B cell (primary cell): ENCODE data around the gene STK17A. TPM values are rescaled to one million over a fixed set of nuclear protein-coding genes. Genes with fewer than 3 reads are reported as not detected.

Experiments
- ATAC-seq: fragments of 200-7000 bp; cut with Tn5 transposase; one replicate; pipeline ENCODE4 v1.10.0; 2021; ENCODE audit warnings: low read depth, mild to moderate bottlenecking, moderate number of reproducible peaks, moderate library complexity
- CTCF ChIA-PET: fragments of 350-600 bp; sonication (Branson Sonifier 250); formaldehyde crosslinking; loops from one replicate; lab custom pipeline; 2021; ENCODE audit warnings: antibody characterized with exemption, inconsistent platforms; lab: Charles Lee
- POLR2A ChIA-PET: fragments of 350-600 bp; sonication (Branson Sonifier 250); formaldehyde crosslinking; loops from one replicate; lab custom pipeline; 2021; ENCODE audit warnings: antibody characterized with exemption; lab: Charles Lee
- DNase-seq: peaks from one replicate; pipeline ENCODE4 v3.0.0; 2013
- H2AFZ ChIP-seq: 2 replicates; pipeline ENCODE4 v1.6.1; 2012; ENCODE audit warnings: mild to moderate bottlenecking, low read depth, low read length; ENCODE audit not compliant: insufficient read depth, poor library complexity, severe bottlenecking
- H3K27ac ChIP-seq, 2 donors: 1 replicate in 1 of 2; 2 replicates in 1 of 2; pipeline ENCODE4 v1.5.1; 2012 to 2013; ENCODE audit warnings: low read length in 2 of 2, mild to moderate bottlenecking in 2 of 2, moderate library complexity in 1 of 2
- H3K27me3 ChIP-seq, 4 experiments: fragments of 200-600 bp in 1 of 4; sonication (generic) in 1 of 4; replicated peaks in 1 of 4; 1 replicate in 2 of 4; 2 replicates in 2 of 4; pipeline versions ENCODE4 v1.6.1 to v1.7.0; 2013 to 2016; ENCODE audit warnings: low read length in 3 of 4, mild to moderate bottlenecking in 2 of 4, mixed read lengths in 1 of 4, moderate library complexity in 1 of 4; ENCODE audit not compliant: insufficient read depth in 4 of 4, control insufficient read depth in 3 of 4; ENCODE audit errors: control extremely low read depth in 1 of 4
- H3K36me3 ChIP-seq, 2 experiments: replicated peaks in 1 of 2; 1 replicate in 1 of 2; 2 replicates in 1 of 2; pipeline versions ENCODE4 v1.6.1 to v1.7.1; 2013; ENCODE audit warnings: low read length in 1 of 2; ENCODE audit not compliant: insufficient read depth in 2 of 2, control insufficient read depth in 1 of 2; ENCODE audit errors: control extremely low read depth in 1 of 2, extremely low read depth in 1 of 2
- H3K4me1 ChIP-seq, 2 donors: fragments of 200-600 bp in 1 of 2; sonication (generic) in 1 of 2; 1 replicate in 1 of 2; 2 replicates in 1 of 2; pipeline versions ENCODE4 v1.5.1 to v1.6.1; 2013 to 2017; ENCODE audit warnings: low read length in 2 of 2; ENCODE audit not compliant: control insufficient read depth in 2 of 2, insufficient read depth in 2 of 2
- H3K4me2 ChIP-seq: replicated peaks from 2 replicates; pipeline ENCODE3; 2012; ENCODE audit warnings: mild to moderate bottlenecking, low read depth, low read length; ENCODE audit not compliant: poor library complexity, severe bottlenecking
- H3K4me3 ChIP-seq, 5 experiments: fragments of 200-600 bp in 1 of 5; sonication (generic) in 1 of 5; 1 replicate in 3 of 5; 2 replicates in 2 of 5; pipeline versions ENCODE4 v1.5.1 to v1.7.0; 2011 to 2016; ENCODE audit warnings: low read length in 4 of 5, mild to moderate bottlenecking in 4 of 5, low read depth in 2 of 5, control low read depth in 1 of 5, moderate library complexity in 1 of 5; ENCODE audit not compliant: insufficient read depth in 1 of 5; ENCODE audit errors: control extremely low read depth in 1 of 5, extremely low read depth in 1 of 5
- H3K79me2 ChIP-seq: fragments of 200-600 bp; sonication (generic); one replicate; pipeline ENCODE4 v1.6.0; 2016; ENCODE audit warnings: low read length; ENCODE audit not compliant: control insufficient read depth, insufficient read depth
- H3K9ac ChIP-seq: fragments of 200-600 bp; sonication (generic); 2 replicates; pipeline ENCODE4 v1.6.1; 2017; ENCODE audit warnings: mild to moderate bottlenecking, low read length, moderate library complexity
- H3K9me3 ChIP-seq, 3 donors: one replicate each; pipeline versions ENCODE4 v1.6.1 to v1.7.1; 2013; ENCODE audit warnings: low read length in 2 of 3; ENCODE audit not compliant: control insufficient read depth in 2 of 3, insufficient read depth in 1 of 3; ENCODE audit errors: control extremely low read depth in 1 of 3
- H4K20me1 ChIP-seq: 2 replicates; pipeline ENCODE4 v1.6.0; 2012; ENCODE audit warnings: mild to moderate bottlenecking, low read length; ENCODE audit not compliant: insufficient read depth, control insufficient read depth, poor library complexity, severe bottlenecking
- H3K27ac Mint-ChIP-seq: one replicate; pipeline ENCODE4 v1.8.0; 2021; ENCODE audit warnings: mixed read lengths
- H3K27me3 Mint-ChIP-seq: one replicate; pipeline ENCODE4 v1.8.0; 2021; ENCODE audit warnings: mixed read lengths
- H3K4me1 Mint-ChIP-seq: one replicate; pipeline ENCODE4 v1.8.0; 2021; ENCODE audit warnings: mixed read lengths
- H3K4me3 Mint-ChIP-seq: one replicate; pipeline ENCODE4 v1.8.0; 2021; ENCODE audit warnings: mixed read lengths
- H3K9me3 Mint-ChIP-seq: one replicate; pipeline ENCODE4 v1.8.0; 2022; ENCODE audit warnings: mixed read lengths; ENCODE audit not compliant: insufficient read depth
- CTCF ChIP-seq: fragments of 200-600 bp; IDR thresholded peaks from one replicate; pipeline ENCODE4 v1.8.0; 2022; ENCODE audit warnings: antibody characterized with exemption, mild to moderate bottlenecking
- EZH2 ChIP-seq: IDR thresholded peaks from 2 replicates; pipeline ENCODE4 v1.6.1; 2012; ENCODE audit warnings: borderline replicate concordance, low read depth, mild to moderate bottlenecking, moderate library complexity, low read length; ENCODE audit not compliant: insufficient read depth, poor library complexity, severe bottlenecking
- WGBS: methylation state at CpG from one replicate; pipeline ENCODE4 v1.1.5; 2013; ENCODE audit warnings: missing lambda C conversion rate; ENCODE audit not compliant: insufficient coverage; 5-methylcytosine and 5-hydroxymethylcytosine counted together
- intact Hi-C: fragments of 100-400 bp; cut with micrococcal nuclease; formaldehyde crosslinking; loops from one replicate; pipeline ENCODE4 v1.10.0; 2022
- polyA plus RNA-seq: library from polyadenylated mRNA; depleted of rRNA; stranded (reverse); fragments of >200 nt; gene quantifications from 2 replicates; pipeline ENCODE4 v1.2.3, GENCODE V29; 2012
- total RNA-seq, 2 donors: library from RNA; stranded (reverse); fragments of 120-200 nt in 1 of 2; gene quantifications; 1 replicate in 1 of 2; 2 replicates in 1 of 2; pipeline versions ENCODE4 v1.2.3 to v1.2.4, GENCODE V29; 2013 to 2022

STK17A gene
- total and polyA plus RNA-seq, 2 donors (not counting 1 experiment from before 2014, with no cell fraction given) = 72.8 to 111 TPM

DNA sequence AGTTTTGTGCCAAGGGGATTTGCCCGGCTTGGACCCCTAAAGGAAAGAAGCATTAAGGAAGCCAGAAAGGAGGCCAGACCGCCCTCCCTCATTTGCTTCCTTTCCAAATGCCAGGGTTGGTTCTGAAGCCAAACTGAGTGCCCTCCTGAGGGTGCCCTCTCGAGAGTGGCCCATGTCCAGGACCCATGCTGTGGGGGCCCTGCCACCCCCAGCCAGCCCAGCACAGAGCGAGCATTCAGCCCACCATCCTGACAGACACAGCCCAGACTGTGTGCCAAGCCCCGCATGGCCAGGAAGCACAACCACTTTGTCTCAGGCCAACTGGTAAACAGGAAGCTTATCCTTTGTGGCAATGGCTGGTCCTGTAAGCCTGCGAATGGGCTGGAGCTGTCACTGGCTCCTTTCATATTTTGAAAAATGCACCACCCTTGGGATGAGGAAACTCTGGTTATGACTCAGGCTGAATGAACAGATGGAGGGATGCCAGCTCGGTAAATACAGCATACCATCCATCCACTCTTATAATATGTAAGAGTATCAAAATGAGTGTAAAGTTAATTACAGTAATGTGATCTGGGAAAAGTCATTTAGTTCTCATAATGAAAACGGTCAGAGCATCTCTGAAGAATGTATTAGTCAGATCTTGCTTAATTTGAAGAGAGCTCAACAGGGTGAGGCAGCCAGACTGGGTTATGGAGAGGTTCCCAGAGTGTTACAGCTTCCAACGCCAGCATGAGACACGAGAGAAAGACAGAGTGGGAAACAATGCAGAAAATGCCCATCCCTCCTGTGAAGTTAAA lies 65.0 kb downstream of the STK17A start:
- peak overlapping the region; percentile 87 for H3K27ac Mint-ChIP-seq
- H3K4me3 Mint-ChIP-seq = peak overlapping the region; percentile 81
- no peak for ATAC-seq
- H3K9ac ChIP-seq = peak overlapping the region; percentile 70
- H3K9me3 Mint-ChIP-seq = no peaks in the 10 kb centered on the region
- no peaks in the 10 kb centered on the region for H3K27me3 ChIP-seq
- H4K20me1 ChIP-seq = no peaks in the 10 kb centered on the region
- peaks cover 0 to 8% (median 0%) of the 10 kb centered on the region in 3 donors for H3K9me3 ChIP-seq
- intact Hi-C loops = loop anchor here (2.0 to 5.0 kb wide), 2 partner anchors 25 to 36 kb away; no protein-coding TSS in a partner anchor
- CTCF ChIA-PET = interaction anchor here (1.0 to 10.9 kb wide), 10 partner anchors 9 to 74 kb away, joined by 3 to 203 read pairs (median 4); partner anchors contain the start of gene STK17A
- peaks cover 55% of the 10 kb centered on the region for H3K79me2 ChIP-seq
- no peaks in the 10 kb centered on the region for H3K27me3 Mint-ChIP-seq
- DNase-seq = peak; percentile 35
- TF ChIP-seq CTCF (no peak), EZH2 (no peak)
- peaks cover 93 to 97% of the 10 kb centered on the region in 2 donors for H3K4me1 ChIP-seq
- WGBS = 1% methylated on average over 7 of the region's 10 CpGs
- H3K36me3 ChIP-seq = peaks cover 0 to 34% of the 10 kb centered on the region in 2 experiments
- POLR2A ChIA-PET = interaction anchor here (0.6 to 6.1 kb wide), 5 partner anchors 31 to 64 kb away, joined by 3 to 68 read pairs (median 3); partner anchors contain the start of gene STK17A
- peak overlapping the region; percentile 76 for H3K4me2 ChIP-seq
- peaks cover 90% of the 10 kb centered on the region for H3K4me1 Mint-ChIP-seq
- H3K27ac ChIP-seq = peak overlapping the region; percentile 87 to 97
- H3K4me3 ChIP-seq = peak overlapping the region; percentile 24 to 73 (median 48)
- H2AFZ ChIP-seq = peak overlapping the region; percentile 3
